Adrenal gland (tissue), 5 donors: ENCODE measurements around the gene PLA2G5.

Source experiments
- POLR2A ChIP-seq, 2 donors: fragments of 450-650 bp; IDR thresholded peaks; one replicate each; pipeline ENCODE4 v1.6.1; 2017; ENCODE audit warnings: antibody characterized with exemption in 2 of 2, mild to moderate bottlenecking in 2 of 2, moderate library complexity in 1 of 2
- TF ChIP-seq, protein P1 (sequence below), 6 experiments: fragments of 450-650 bp in 4 of 6; fragments of 200-600 bp in 2 of 6; sonication (generic) in 1 of 6; IDR thresholded peaks; 1 replicate in 5 of 6; 2 replicates in 1 of 6; pipeline versions ENCODE4 v1.5.1 to v1.8.0; 2016 to 2021; ENCODE audit warnings: antibody characterized with exemption in 6 of 6, mild to moderate bottlenecking in 2 of 6, moderate library complexity in 1 of 6
- donor health status: DM: no; HTN: no; CAD: no.

DNA sequence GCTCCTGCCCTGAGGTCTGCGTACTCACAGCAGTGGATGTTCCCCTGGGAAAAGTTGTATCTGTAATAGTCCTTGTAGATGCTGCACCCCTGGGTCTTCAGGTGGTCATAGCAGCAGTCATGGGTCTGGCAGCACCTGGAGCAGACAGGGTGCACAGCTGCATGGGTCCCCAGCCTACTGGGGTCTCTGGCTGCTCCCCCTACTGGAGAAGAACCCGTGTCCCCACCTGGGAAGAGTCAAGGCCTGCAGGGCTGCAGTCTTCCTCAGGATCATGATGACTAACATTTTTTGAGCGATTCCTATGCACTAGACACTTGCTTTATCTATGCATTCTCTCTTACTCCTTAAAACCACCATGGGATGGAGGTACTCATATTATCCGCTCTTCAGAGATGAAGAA lies 45.5 kb downstream of the PLA2G5 start:
- TF ChIP-seq, protein P1, sequence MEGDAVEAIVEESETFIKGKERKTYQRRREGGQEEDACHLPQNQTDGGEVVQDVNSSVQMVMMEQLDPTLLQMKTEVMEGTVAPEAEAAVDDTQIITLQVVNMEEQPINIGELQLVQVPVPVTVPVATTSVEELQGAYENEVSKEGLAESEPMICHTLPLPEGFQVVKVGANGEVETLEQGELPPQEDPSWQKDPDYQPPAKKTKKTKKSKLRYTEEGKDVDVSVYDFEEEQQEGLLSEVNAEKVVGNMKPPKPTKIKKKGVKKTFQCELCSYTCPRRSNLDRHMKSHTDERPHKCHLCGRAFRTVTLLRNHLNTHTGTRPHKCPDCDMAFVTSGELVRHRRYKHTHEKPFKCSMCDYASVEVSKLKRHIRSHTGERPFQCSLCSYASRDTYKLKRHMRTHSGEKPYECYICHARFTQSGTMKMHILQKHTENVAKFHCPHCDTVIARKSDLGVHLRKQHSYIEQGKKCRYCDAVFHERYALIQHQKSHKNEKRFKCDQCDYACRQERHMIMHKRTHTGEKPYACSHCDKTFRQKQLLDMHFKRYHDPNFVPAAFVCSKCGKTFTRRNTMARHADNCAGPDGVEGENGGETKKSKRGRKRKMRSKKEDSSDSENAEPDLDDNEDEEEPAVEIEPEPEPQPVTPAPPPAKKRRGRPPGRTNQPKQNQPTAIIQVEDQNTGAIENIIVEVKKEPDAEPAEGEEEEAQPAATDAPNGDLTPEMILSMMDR (IDR thresholded peaks at IDR 0.05), result no peak
- no peak for TF ChIP-seq POLR2A (IDR thresholded peaks at IDR 0.05)
